ENCODE results near the gene RALGAPB.
"Not testable (repeated sequence)": the region's sequence is repeated elsewhere in the genome, so short reads cannot be mapped to it uniquely, and the experiment has no call there.

The RALGAPB gene

GRCh38 chr20:38472513-38473366 lies at the start of gene RALGAPB:
RALGAPB (plus strand) TSS chr20:38472843; CDS start chr20:38488433, 15,590 bp downstream.
- in situ Hi-C loops (cut with MboI; ENCODE audit: low sequenced_read_pairs): no loop called here

- in situ Hi-C loops (cut with MboI; ENCODE audit: low sequenced_read_pairs): no loop called here
Measured at GRCh38 chr20:38423541-38423940, 49.1 kb upstream of the RALGAPB start.

DNA sequence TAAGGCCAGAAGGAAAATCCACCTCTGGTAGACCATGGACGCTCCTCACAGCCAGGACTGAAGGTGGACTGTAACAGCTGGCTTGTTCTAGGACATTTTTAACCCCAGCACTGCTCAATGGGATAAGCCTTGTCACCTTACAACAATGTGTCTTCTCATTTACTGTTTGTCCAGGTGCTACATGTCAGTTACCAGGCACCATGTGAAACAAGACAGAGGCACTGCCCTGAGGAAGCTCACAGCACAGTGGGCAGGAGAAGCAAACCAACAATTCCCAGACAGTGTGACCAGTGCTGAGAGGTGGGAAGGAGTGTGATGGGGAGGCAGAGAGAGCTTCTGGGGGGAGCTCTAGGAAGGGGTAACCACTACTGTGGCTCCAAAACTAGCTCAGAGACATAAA lies 48.2 kb upstream of the RALGAPB start:
- in situ Hi-C loops (cut with MboI; ENCODE audit: low sequenced_read_pairs): no loop called here

- in situ Hi-C loops (cut with MboI; ENCODE audit: low sequenced_read_pairs): no loop called here
Measured at GRCh38 chr20:38426006-38426897, 46.4 kb upstream of the RALGAPB start.

DNA sequence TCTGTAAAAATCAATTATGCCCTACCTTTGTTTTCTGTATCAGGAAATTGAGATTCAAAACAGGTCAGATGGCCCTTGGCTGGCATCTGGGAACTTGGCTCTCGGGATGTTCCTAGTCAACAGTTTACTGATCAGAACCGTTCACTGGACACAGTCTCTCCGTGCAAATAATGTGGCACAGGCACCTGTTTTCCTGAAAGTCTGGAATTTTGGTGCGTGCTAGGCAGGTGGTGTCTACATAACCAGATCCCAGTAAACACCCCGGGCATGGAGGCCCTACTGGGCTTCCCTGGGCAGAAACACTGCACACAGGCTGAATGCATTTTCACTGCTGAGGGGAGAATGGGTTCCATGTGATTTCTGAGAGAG lies 45.0 kb upstream of the RALGAPB start:
- in situ Hi-C loops (cut with MboI; ENCODE audit: low sequenced_read_pairs): no loop called here

DNA sequence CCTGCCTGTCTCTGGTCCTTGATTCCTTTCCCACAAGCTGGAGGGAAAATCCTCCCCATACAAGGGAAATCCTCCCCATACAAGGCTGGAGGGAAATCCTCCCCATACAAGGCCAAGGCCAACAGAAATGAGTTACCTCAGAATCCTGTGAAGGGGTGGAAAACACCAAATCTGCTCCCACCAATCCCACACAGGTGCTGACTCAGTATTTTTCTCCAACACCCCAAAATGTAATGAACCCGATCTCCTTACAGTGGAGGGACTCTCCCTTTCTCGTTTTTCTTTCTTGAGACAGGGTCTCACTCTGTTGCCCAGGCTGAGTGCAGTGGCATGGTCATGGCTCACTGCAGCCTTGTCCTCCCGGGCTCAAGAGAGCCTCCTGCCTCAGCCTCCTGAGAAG lies 43.8 kb upstream of the RALGAPB start:
- in situ Hi-C loops (cut with MboI; ENCODE audit: low sequenced_read_pairs): no loop called here

GRCh38 chr20:38429301-38429700 lies 43.3 kb upstream of the RALGAPB start:
- in situ Hi-C loops (cut with MboI; ENCODE audit: low sequenced_read_pairs): no loop called here

DNA sequence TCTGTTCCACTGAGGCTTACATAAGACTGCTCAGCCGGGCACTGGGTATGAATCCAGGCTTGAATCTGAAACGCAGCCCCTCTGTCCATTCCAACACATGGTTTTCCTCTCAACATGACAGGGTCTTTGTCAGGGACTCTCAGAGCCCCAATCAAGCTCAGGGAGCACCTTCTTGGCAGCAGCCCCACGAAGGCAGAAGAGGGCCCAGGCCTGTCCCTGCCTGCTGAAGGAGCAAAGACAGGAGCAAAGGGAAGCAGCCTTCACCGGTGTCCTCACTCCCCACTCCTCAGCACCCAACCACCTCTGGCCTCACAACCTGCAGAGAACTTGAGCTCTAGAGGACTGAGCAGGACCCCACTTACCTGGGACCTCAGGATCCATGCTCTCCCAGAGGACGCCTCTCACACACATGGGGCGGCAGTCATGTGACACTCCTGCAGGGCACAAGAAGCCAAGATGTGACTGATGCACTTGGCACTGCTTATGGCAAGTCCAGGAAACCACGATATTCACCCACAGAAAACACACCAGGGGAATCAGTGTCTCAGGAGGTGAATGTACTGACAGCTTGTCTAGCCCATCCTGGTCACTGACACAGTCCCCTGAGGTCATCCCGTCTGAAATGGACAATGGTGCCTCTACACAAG lies 41.8 kb upstream of the RALGAPB start:
- in situ Hi-C loops (cut with MboI; ENCODE audit: low sequenced_read_pairs): no loop called here

DNA sequence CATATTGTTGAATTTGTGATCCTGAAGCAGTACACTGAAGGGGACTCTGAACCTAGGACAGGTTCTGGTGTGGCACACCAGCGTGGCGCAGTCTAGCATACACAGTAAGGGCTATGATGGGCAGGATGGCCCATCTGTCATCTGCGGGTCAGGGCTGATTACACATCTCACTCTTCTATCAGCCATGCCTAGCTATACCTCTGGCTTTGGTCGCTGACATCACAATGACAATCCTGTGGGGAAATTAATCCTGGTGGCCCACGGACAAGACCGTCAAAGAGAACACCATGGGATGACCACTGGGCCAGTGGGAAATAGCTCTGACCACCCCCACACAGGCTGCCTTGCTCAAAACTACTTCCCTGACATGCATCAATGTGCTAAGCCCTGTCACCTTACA lies 40.4 kb upstream of the RALGAPB start:
- in situ Hi-C loops (cut with MboI; ENCODE audit: low sequenced_read_pairs): no loop called here

- in situ Hi-C loops (cut with MboI; ENCODE audit: low sequenced_read_pairs): not testable (repeated sequence)
Measured at GRCh38 chr20:38432870-38433269, 39.8 kb upstream of the RALGAPB start.

DNA sequence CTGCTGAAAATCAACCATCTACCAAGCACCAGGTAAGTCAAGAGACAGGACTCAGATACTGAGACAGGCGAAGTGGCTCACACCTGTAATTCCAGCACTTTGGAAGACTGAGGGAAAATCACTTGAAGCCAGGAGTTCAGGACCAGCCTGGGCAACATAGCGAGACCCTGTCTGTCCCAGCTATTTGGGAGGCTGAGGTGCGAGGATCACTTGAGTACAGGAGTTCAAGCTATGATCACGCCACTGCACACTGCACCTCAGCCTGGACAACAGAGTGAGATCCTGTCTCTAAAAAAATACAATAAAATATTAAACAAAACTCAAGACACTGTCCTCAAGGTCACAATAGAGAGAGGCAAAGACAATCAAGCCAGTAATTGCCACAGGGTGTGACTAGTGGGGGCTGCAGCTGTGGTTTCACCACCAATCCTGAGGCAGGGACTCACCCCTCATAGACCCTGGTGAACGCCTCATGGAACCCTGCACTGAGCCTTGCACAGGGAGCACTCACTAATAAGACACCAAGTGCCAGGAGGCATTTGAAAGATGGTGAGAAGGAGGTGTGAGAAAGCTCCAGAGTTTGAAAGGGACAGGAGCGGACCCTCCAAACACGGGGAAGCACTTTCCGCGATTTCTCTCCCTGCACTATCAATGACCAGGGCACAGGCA lies 39.2 kb upstream of the RALGAPB start:
- in situ Hi-C loops (cut with MboI; ENCODE audit: low sequenced_read_pairs): no loop called here

GRCh38 chr20:38434301-38434741 lies 38.3 kb upstream of the RALGAPB start:
- in situ Hi-C loops (cut with MboI; ENCODE audit: low sequenced_read_pairs): no loop called here

DNA sequence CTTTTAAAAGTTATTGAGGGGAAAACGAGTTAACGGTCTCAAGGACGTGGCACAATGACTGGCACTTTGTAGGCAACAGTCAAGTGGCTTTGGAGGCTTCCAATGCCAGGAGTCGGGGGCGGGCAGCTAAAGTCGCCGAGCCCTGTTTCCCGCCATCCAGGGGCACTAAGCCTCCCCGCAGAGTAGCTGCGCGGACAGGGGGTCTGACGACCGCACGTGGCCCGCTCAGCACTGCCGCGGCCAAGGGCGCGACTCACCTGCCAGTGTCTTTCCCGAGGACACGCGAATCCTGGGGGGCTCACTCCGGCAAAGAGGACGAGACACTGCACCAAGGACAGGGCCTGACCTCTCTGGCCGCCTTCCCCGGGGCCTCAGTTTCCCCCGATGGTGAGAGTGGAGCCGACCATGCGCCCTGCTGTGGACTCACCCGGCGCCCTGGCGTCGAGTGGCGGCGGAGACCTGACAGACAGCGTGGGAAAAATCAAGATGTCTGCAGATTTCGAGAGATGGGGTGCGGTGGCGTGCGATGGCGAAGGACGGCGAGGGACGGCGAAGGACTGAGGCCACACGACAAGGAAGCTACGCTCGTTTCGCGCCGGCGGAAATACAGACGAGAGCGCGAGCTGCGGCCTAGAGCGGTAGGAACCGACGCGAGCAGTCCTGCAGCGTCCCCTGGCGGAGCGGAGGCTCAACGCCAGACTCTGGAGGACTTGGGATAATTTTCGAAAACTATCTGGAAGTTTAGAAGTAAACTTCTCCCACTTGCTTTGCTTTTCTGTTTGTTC lies 37.7 kb upstream of the RALGAPB start, which contains the start of gene SNHG17:
Gene SNHG17 (minus strand): TSS at position 559 of the 785 bp plus-strand sequence.
- in situ Hi-C loops (cut with MboI; ENCODE audit: low sequenced_read_pairs): no loop called here

GRCh38 chr20:38435555-38435939 lies 37.1 kb upstream of the RALGAPB start:
- in situ Hi-C loops (cut with MboI; ENCODE audit: low sequenced_read_pairs): no loop called here

- in situ Hi-C loops (cut with MboI; ENCODE audit: low sequenced_read_pairs): no loop called here
Measured at GRCh38 chr20:38437796-38438195, 34.8 kb upstream of the RALGAPB start.

GRCh38 chr20:38441110-38441509 lies 31.5 kb upstream of the RALGAPB start:
- in situ Hi-C loops (cut with MboI; ENCODE audit: low sequenced_read_pairs): not testable (repeated sequence)

- in situ Hi-C loops (cut with MboI; ENCODE audit: low sequenced_read_pairs): no loop called here
Measured at GRCh38 chr20:38441916-38442315, 30.7 kb upstream of the RALGAPB start.

DNA sequence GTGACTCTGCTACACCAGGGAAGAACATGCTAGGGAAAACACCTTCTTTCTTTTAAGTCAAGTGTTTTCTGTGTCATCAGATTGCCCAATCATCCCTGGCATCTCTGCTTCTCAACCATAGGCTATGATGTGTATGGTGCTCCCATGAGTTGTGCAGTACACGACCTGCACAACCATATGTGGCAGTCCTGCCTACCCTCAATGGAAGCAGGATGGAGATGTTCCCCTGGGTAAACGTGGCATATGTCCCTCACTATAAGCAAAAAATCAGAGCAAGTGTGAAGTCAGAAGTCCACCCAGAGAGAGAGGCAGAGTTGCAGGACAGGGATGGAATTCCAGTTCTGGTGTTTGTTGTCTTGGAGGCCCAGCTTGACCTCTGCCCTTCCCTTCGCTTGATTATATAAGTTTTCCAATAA lies 27.3 kb upstream of the RALGAPB start:
- in situ Hi-C loops (cut with MboI; ENCODE audit: low sequenced_read_pairs): no loop called here

DNA sequence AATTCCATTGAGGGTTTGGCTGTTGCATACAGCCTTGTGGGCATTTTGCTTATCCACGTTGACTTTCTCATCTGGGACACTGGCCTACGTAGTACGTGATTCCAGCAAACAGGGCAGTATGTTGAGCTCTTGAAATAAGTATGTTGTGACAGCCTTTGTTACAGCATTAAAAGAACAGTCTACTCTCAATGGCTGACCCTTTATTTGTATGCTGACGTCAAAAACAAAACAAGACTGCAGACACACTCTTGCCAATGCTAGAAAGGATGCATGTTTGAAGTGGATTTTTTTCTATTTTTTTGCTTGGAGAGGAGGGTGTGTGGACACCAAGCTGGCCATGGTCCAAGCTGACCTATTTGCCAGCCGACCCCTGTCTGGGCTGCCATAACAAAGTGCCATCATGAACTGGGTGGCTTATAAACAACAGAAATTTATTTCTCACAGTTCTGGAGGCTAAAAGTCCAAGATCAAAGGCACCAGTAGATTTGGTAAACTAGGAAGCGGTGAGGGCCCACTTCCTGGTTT lies 26.7 kb upstream of the RALGAPB start:
- in situ Hi-C loops (cut with MboI; ENCODE audit: low sequenced_read_pairs): no loop called here
